Ascending aorta (tissue), 2 donors: ENCODE measurements around the gene SLC25A34. TPM values are rescaled to one million over a fixed set of nuclear protein-coding genes. Genes with fewer than 3 reads are reported as not detected.

Source experiments
- DNase-seq, 2 donors: peaks; one replicate each; pipeline ENCODE4 v3.0.0-alpha.2; 2019; ENCODE audit warnings: low spot score in 2 of 2
- H3K27ac ChIP-seq, 2 donors: fragments of 200-600 bp; sonication (generic); one replicate each; pipeline ENCODE4 v1.5.1; 2016 to 2017; ENCODE audit warnings: mild to moderate bottlenecking in 1 of 2
- H3K27me3 ChIP-seq: fragments of 200-600 bp; sonication (generic); one replicate; pipeline ENCODE4 v1.5.1; 2017
- H3K36me3 ChIP-seq, 2 donors: fragments of 200-600 bp; sonication (generic); one replicate each; pipeline ENCODE4 v1.5.1; 2016
- H3K4me1 ChIP-seq, 2 donors: fragments of 200-600 bp; sonication (generic); one replicate each; pipeline ENCODE4 v1.5.1; 2016 to 2017; ENCODE audit warnings: mild to moderate bottlenecking in 1 of 2
- H3K4me3 ChIP-seq, 2 donors: fragments of 200-600 bp; sonication (generic); one replicate each; pipeline ENCODE4 v1.5.1; 2016 to 2017; ENCODE audit warnings: mild to moderate bottlenecking in 1 of 2
- H3K9me3 ChIP-seq, 2 donors: fragments of 200-600 bp; sonication (generic); one replicate each; pipeline ENCODE4 v1.5.1; 2016
- intact Hi-C: fragments of 100-400 bp; cut with DNase I; formaldehyde crosslinking; loops from one replicate; pipeline ENCODE4 v1.15.1; 2023
- total RNA-seq: library from RNA; depleted of rRNA; stranded (reverse); fragments of >200 nt; gene quantifications from one replicate; pipeline ENCODE4 v1.1.0, GENCODE V29; 2016
- TF ChIP-seq, protein P1 (sequence below), 3 experiments: fragments of 200-600 bp in 2 of 3; fragments of 450-650 bp in 1 of 3; sonication (generic) in 2 of 3; IDR thresholded peaks; one replicate each; pipeline ENCODE4 v1.5.1; 2016 to 2019; ENCODE audit warnings: antibody characterized with exemption in 3 of 3, mild to moderate bottlenecking in 1 of 3, moderate library complexity in 1 of 3

The SLC25A34 gene
- total RNA-seq, 1 donor from 2014 or later: 5.7 TPM

DNA sequence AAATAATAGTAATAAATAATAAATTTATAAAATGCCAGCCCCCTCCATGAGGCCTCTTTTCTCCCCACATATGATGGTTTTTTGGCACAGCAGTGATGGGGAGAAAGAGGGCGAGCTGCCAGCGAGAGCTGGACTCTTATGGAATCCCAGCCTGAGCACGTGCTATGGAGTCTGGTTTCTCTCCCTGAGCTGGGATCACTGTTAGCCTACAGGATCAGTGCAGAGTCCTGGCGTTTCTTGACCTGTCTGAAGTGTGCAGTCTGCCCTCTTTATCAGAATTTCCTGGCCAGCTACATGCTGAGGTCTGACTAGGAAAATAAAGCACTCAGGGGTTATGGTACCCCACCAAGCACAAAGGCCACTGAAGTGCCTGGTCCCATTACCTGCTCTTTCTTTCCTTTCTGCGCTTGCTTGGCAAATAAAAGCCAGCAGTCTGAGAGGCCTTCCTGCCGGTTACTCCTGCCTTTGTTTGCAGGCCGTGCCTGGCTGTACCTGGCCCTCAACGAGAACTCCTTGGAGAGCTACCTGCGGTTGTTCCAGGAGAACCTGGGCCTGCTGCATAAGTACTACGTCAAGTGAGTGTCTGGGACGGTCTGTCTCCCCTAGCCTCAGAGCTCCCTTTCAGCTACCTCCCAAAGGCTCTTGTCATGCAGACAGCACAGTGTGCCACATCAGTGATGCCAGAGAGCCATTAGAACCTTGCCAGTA, 18.5 kb upstream of the SLC25A34 start:
- Histone ChIP-seq H3K36me3 (peaks cover 65 to 67% of the 10 kb centered on the region in 2 donors), H3K4me3 (no peak overlapping the region), H3K27me3 (no peaks in the 10 kb centered on the region), H3K9me3 (no peaks in the 10 kb centered on the region), H3K4me1 (peaks cover 0 to 12% of the 10 kb centered on the region in 2 donors), H3K27ac (no peak overlapping the region)
- no peak for DNase-seq
- intact Hi-C loops: no loop called here
- TF ChIP-seq, protein P1, sequence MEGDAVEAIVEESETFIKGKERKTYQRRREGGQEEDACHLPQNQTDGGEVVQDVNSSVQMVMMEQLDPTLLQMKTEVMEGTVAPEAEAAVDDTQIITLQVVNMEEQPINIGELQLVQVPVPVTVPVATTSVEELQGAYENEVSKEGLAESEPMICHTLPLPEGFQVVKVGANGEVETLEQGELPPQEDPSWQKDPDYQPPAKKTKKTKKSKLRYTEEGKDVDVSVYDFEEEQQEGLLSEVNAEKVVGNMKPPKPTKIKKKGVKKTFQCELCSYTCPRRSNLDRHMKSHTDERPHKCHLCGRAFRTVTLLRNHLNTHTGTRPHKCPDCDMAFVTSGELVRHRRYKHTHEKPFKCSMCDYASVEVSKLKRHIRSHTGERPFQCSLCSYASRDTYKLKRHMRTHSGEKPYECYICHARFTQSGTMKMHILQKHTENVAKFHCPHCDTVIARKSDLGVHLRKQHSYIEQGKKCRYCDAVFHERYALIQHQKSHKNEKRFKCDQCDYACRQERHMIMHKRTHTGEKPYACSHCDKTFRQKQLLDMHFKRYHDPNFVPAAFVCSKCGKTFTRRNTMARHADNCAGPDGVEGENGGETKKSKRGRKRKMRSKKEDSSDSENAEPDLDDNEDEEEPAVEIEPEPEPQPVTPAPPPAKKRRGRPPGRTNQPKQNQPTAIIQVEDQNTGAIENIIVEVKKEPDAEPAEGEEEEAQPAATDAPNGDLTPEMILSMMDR (IDR thresholded peaks at IDR 0.05): no peak

DNA sequence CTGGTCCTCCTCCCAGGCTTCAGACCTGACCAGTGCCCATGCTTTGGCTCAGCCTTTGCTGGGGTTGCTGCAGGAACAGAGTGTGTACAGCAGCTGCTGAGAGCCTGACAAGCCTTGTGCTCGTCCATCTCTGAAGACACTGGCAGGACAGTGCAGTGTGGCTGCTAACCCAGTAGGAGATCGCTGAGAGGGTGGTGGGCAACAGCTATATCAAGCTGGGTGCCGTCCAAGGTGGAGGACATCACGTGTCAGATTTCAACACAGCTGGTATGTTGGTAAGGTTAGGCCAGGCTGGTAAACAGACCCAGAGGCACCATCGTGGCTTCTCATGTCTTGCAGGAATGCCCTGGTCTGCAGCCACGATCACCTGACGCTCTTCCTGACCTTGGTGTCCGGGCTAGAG, 17.9 kb upstream of the SLC25A34 start:
- peaks cover 0 to 12% of the 10 kb centered on the region in 2 donors for H3K4me1 ChIP-seq
- H3K4me3 ChIP-seq: no peak overlapping the region
- no peak for DNase-seq
- intact Hi-C loops: no loop called here
- TF ChIP-seq, protein P1 (IDR thresholded peaks at IDR 0.05): no peak
- H3K27me3 ChIP-seq: no peaks in the 10 kb centered on the region
- peaks cover 72 to 74% of the 10 kb centered on the region in 2 donors for H3K36me3 ChIP-seq
- no peak overlapping the region for H3K27ac ChIP-seq
- H3K9me3 ChIP-seq: no peaks in the 10 kb centered on the region

DNA sequence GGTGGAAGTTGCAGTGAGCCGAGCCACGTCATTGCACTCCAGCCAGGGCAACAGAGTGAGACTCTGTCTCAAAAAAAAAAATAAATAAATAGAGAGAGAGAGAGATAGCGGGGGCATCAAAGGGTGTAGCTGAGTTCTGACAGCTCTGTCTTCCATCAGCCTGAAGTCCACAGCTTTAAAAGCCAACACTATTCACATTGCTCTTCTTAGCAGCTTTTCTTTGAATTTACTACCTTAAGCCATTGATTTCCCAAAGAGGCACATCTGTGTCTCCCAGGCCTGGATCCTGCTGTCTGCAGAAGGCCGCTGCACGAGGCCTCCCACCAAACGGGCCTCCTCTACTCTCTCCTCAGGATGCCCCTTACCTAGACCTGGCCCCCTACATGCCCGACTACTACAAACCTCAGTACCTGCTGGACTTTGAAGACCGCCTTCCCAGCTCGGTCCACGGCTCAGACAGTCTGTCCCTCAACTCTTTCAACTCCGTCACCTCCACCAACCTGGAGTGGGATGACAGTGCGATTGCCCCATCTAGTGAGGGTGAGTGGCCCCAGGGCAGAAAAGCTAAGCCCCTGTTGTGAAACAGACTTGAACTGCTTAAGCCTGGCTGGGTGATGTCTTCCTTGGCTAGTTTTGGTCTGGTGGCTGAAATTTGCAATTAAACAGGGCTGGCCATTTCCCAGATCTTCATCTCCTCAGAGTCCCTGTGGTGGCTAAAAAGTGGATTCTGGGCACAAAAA, 16.5 kb upstream of the SLC25A34 start:
- Histone ChIP-seq H3K4me1 (peaks cover 0 to 5% of the 10 kb centered on the region in 2 donors), H3K9me3 (no peaks in the 10 kb centered on the region), H3K27ac (no peak overlapping the region), H3K36me3 (peaks cover 82 to 84% of the 10 kb centered on the region in 2 donors), H3K4me3 (no peak overlapping the region), H3K27me3 (no peaks in the 10 kb centered on the region)
- intact Hi-C loops: no loop called here
- no peak for DNase-seq
- TF ChIP-seq, protein P1 (IDR thresholded peaks at IDR 0.05): no peak

DNA sequence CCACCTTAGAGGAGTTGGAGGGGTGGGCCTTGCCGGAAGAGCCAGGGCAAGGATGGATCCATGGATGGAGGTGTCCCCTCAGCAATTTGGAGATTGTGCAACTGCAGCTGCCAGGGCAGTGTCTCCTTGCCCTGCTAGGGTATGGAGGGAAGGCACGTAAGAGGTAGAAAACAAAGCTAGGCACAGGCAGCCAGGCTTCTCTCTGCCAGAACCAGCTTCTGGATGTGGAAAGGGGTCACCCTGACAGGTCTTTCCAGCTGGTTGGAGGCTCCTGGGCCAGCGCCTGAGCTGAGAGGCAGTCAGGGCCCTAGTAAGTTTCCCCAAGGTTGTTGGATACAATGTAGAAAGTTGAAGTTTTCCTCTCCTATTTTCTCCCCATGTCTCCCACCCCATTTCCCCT, 15.2 kb upstream of the SLC25A34 start:
- peaks cover 94 to 95% of the 10 kb centered on the region in 2 donors for H3K36me3 ChIP-seq
- no peak for DNase-seq
- intact Hi-C loops: no loop called here

DNA sequence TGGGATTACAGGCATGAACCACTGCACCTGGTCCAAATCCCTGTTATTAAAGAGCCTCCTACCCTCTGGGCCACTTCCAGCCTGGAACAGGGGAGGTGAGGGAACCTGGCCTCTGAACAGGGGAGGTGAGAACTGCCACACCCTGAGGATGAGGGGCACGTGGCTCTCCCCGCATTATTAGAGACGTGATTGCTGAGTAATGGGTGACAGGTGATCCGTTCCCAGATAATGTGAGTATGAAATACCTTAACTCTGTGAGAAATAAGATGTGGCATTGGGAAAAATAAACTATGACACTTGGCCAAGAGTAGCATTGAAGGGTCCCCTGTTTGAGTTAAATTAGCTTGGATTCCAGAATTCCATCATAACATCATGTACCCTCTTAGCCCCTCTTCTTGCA, 13.6 kb upstream of the SLC25A34 start:
- intact Hi-C loops: no loop called here
- H3K27ac ChIP-seq: no peak overlapping the region
- TF ChIP-seq, protein P1 (IDR thresholded peaks at IDR 0.05): no peak

More for the DNA sequence above, 15.2 kb upstream of the SLC25A34 start:
- H3K4me1 ChIP-seq: no peaks in the 10 kb centered on the region
- H3K9me3 ChIP-seq: no peaks in the 10 kb centered on the region
- no peak overlapping the region for H3K4me3 ChIP-seq
- TF ChIP-seq, protein P1 (IDR thresholded peaks at IDR 0.05): no peak
- H3K27ac ChIP-seq: no peak overlapping the region
- no peaks in the 10 kb centered on the region for H3K27me3 ChIP-seq

More for the DNA sequence above, 13.6 kb upstream of the SLC25A34 start:
- no peaks in the 10 kb centered on the region for H3K27me3 ChIP-seq
- no peak for DNase-seq
- peaks cover 94 to 95% of the 10 kb centered on the region in 2 donors for H3K36me3 ChIP-seq
- no peaks in the 10 kb centered on the region for H3K9me3 ChIP-seq
- no peak overlapping the region for H3K4me3 ChIP-seq
- H3K4me1 ChIP-seq: no peaks in the 10 kb centered on the region
